IMR-90 (cell line): ENCODE results near the gene NEURL1. TPM values are rescaled to one million over a fixed set of nuclear protein-coding genes. Genes with fewer than 3 reads are reported as not detected.

Experiments
- ATAC-seq: fragments of 200-7000 bp; cut with Tn5 transposase; 2 replicates; pipeline ENCODE4 v1.9.1; 2020; ENCODE audit warnings: low read depth, mild to moderate bottlenecking, moderate library complexity
- BruUV-seq: library from RNA; stranded (reverse); fragments of 400-500 nt; replicated peaks from 2 replicates; lab custom pipeline; 2021; lab: Mats Ljungman, UMichigan
- CTCF ChIA-PET: fragments of 300-600 bp; formaldehyde crosslinking; extraction: SDS; loops from one replicate; lab custom pipeline; 2021; ENCODE audit warnings: antibody characterized with exemption; lab: Yijun Ruan, JAX
- POLR2A ChIA-PET: fragments of 300-600 bp; sonication (Branson Sonifier 250); formaldehyde crosslinking; loops from one replicate; lab custom pipeline; 2022; ENCODE audit warnings: antibody characterized with exemption; ENCODE audit not compliant: unreplicated experiment; lab: Charles Lee
- DNase-seq: peaks from one replicate; pipeline ENCODE4 v3.0.0; 2013
- H2AFZ ChIP-seq: replicated peaks from 2 replicates; pipeline ENCODE3; 2013; ENCODE audit warnings: low read length, mild to moderate bottlenecking; ENCODE audit not compliant: poor library complexity
- H2AK5ac ChIP-seq: 2 replicates; pipeline ENCODE4 v1.6.1; 2013; ENCODE audit warnings: low read depth, low read length, inconsistent platforms
- H2AK9ac ChIP-seq: replicated peaks from 2 replicates; pipeline ENCODE3; 2013; ENCODE audit warnings: mild to moderate bottlenecking, low read depth, low read length, moderate library complexity; ENCODE audit not compliant: poor library complexity
- H2BK120ac ChIP-seq: 2 replicates; pipeline ENCODE4 v1.6.1; 2013; ENCODE audit warnings: low read depth, low read length, inconsistent platforms
- H2BK15ac ChIP-seq: 3 replicates; pipeline ENCODE4 v1.6.1; 2013; ENCODE audit warnings: low read depth, low read length, inconsistent platforms
- H2BK20ac ChIP-seq: 2 replicates; pipeline ENCODE4 v1.6.1; 2013; ENCODE audit warnings: low read depth, mild to moderate bottlenecking, inconsistent platforms, low read length, moderate library complexity
- H2BK5ac ChIP-seq: 2 replicates; pipeline ENCODE4 v1.6.1; 2013; ENCODE audit warnings: mild to moderate bottlenecking, low read depth, low read length, inconsistent platforms; ENCODE audit not compliant: poor library complexity, severe bottlenecking
- H3K14ac ChIP-seq: replicated peaks from 2 replicates; pipeline ENCODE4 v1.6.1; 2013; ENCODE audit warnings: low read depth, low read length, inconsistent platforms
- H3K18ac ChIP-seq: 2 replicates; pipeline ENCODE4 v1.6.1; 2013; ENCODE audit warnings: low read depth, low read length, control low read depth
- H3K23ac ChIP-seq: 2 replicates; pipeline ENCODE4 v1.6.1; 2013; ENCODE audit warnings: low read depth, low read length, inconsistent platforms
- H3K27ac ChIP-seq: 2 replicates; pipeline ENCODE4 v1.5.1; 2013; ENCODE audit warnings: mild to moderate bottlenecking, control low read depth, low read length; ENCODE audit not compliant: insufficient read depth
- H3K27me3 ChIP-seq: 2 replicates; pipeline ENCODE4 v1.6.1; 2013; ENCODE audit warnings: low read length; ENCODE audit not compliant: control insufficient read depth, insufficient read depth
- H3K36me3 ChIP-seq: 2 replicates; pipeline ENCODE4 v1.6.1; 2013; ENCODE audit warnings: low read length, mixed read lengths; ENCODE audit not compliant: control insufficient read depth, insufficient read depth
- H3K4ac ChIP-seq: 2 replicates; pipeline ENCODE4 v1.6.1; 2013; ENCODE audit warnings: low read depth, low read length, inconsistent platforms
- H3K4me1 ChIP-seq: 2 replicates; pipeline ENCODE4 v1.6.1; 2013; ENCODE audit warnings: low read length, mixed read lengths; ENCODE audit not compliant: control insufficient read depth, insufficient read depth
- H3K4me2 ChIP-seq: 2 replicates; pipeline ENCODE4 v1.6.1; 2013; ENCODE audit warnings: low read depth, mild to moderate bottlenecking, control low read depth, low read length, moderate library complexity
- H3K4me3 ChIP-seq: 2 replicates; pipeline ENCODE4 v1.5.1; 2013; ENCODE audit warnings: low read depth, mild to moderate bottlenecking, control low read depth, low read length, moderate library complexity; ENCODE audit not compliant: insufficient read depth
- H3K56ac ChIP-seq: 2 replicates; pipeline ENCODE4 v1.6.1; 2013; ENCODE audit warnings: low read length, inconsistent platforms; ENCODE audit not compliant: insufficient read depth; ENCODE audit errors: extremely low read depth
- H3K79me1 ChIP-seq, 2 experiments: 2 replicates each; pipeline ENCODE4 v1.6.1; 2013; ENCODE audit warnings: low read length in 2 of 2, inconsistent platforms in 1 of 2, low read depth in 1 of 2
- H3K9ac ChIP-seq: 2 replicates; pipeline ENCODE4 v1.6.1; 2013; ENCODE audit warnings: low read depth, low read length, control low read depth
- H3K9me1 ChIP-seq: 2 replicates; pipeline ENCODE4 v1.6.1; 2013; ENCODE audit warnings: low read length, inconsistent platforms; ENCODE audit not compliant: insufficient read depth
- H3K9me3 ChIP-seq: 2 replicates; pipeline ENCODE4 v1.6.1; 2013; ENCODE audit warnings: low read length; ENCODE audit not compliant: control insufficient read depth, insufficient read depth
- H4K20me1 ChIP-seq: 2 replicates; pipeline ENCODE4 v1.6.1; 2013; ENCODE audit warnings: low read length, inconsistent platforms; ENCODE audit not compliant: insufficient read depth
- H4K5ac ChIP-seq: 2 replicates; pipeline ENCODE4 v1.6.1; 2013; ENCODE audit warnings: mild to moderate bottlenecking, low read depth, low read length, control low read depth
- H4K8ac ChIP-seq, 2 experiments: 2 replicates each; pipeline ENCODE4 v1.6.1; 2013; ENCODE audit warnings: low read depth in 2 of 2, low read length in 2 of 2, control low read depth in 1 of 2, inconsistent platforms in 1 of 2
- H4K91ac ChIP-seq: 2 replicates; pipeline ENCODE4 v1.6.1; 2013; ENCODE audit warnings: low read depth, low read length, inconsistent platforms; ENCODE audit not compliant: insufficient read depth
- BHLHE40 ChIP-seq: fragments of 150-350 bp; IDR thresholded peaks from 2 replicates; pipeline ENCODE4 v1.6.1; 2016; ENCODE audit warnings: mild to moderate bottlenecking, low read depth, low read length
- CHD1 ChIP-seq: IDR thresholded peaks from 2 replicates; pipeline ENCODE4 v1.6.1; 2012; ENCODE audit warnings: low read depth, low read length, improper control_type of control experiment
- FOS ChIP-seq: fragments of 150-350 bp; IDR thresholded peaks from 2 replicates; pipeline ENCODE4 v1.6.1; 2016; ENCODE audit warnings: low read depth, low read length
- MAFK ChIP-seq: IDR thresholded peaks from 2 replicates; pipeline ENCODE4 v1.6.1; 2012; ENCODE audit warnings: low read depth, low read length, improper control_type of control experiment
- MAZ ChIP-seq: IDR thresholded peaks from 2 replicates; pipeline ENCODE4 v1.6.1; 2012; ENCODE audit warnings: low read depth, mild to moderate bottlenecking, low read length, improper control_type of control experiment, moderate library complexity, borderline replicate concordance
- MXI1 ChIP-seq: IDR thresholded peaks from 2 replicates; pipeline ENCODE4 v1.6.1; 2012; ENCODE audit warnings: low read depth, mild to moderate bottlenecking, low read length, moderate library complexity, borderline replicate concordance
- NFE2L2 ChIP-seq: fragments of 150-350 bp; IDR thresholded peaks from 2 replicates; pipeline ENCODE4 v1.6.1; 2016; ENCODE audit warnings: low read depth, mild to moderate bottlenecking, low read length
- RAD21 ChIP-seq: IDR thresholded peaks from 2 replicates; pipeline ENCODE4 v1.6.1; 2012; ENCODE audit warnings: low read length, improper control_type of control experiment
- RCOR1 ChIP-seq: IDR thresholded peaks from 2 replicates; pipeline ENCODE4 v1.6.1; 2012; ENCODE audit warnings: mild to moderate bottlenecking, low read length, improper control_type of control experiment; ENCODE audit not compliant: insufficient replicate concordance
- RFX5 ChIP-seq: IDR thresholded peaks from 2 replicates; pipeline ENCODE4 v1.8.0; 2012; ENCODE audit warnings: low read depth, mild to moderate bottlenecking, low read length, moderate library complexity
- whole genome bisulfite sequencing, 2 experiments: methylation state at CpG; one replicate each; pipeline versions ENCODE4 v1.1.5 to v1.1.7; 2013; ENCODE audit warnings: missing lambda C conversion rate in 2 of 2; ENCODE audit not compliant: insufficient read length in 1 of 2; ENCODE audit errors: extremely low coverage in 2 of 2; 5-methylcytosine and 5-hydroxymethylcytosine counted together
- dilution Hi-C: fragments of 300-500 bp; cut with HindIII; formaldehyde crosslinking; loops from one replicate; pipeline ENCODE4 v1.14.3; 2018; ENCODE audit warnings: low sequenced_read_pairs; ENCODE audit not compliant: unreplicated experiment
- in situ Hi-C: fragments of 300-500 bp; cut with MboI; formaldehyde crosslinking; loops from 3 replicates; pipeline ENCODE4 v1.14.3; 2019; ENCODE audit warnings: low sequenced_read_pairs, inconsistent platforms, mixed read lengths
- intact Hi-C: fragments of 100-400 bp; cut with micrococcal nuclease; formaldehyde crosslinking; loops from 2 replicates; pipeline ENCODE4 v1.10.0; 2022
- polyA plus RNA-seq, 3 experiments: library from polyadenylated mRNA; depleted of rRNA; stranded (reverse); fragments of >200 nt; gene quantifications; 2 replicates each; pipeline ENCODE4 v1.2.3, GENCODE V29; 2012; ENCODE audit warnings: low replicate concordance in 1 of 3
- total RNA-seq: library from RNA; depleted of rRNA; stranded (reverse); fragments of >200 nt; gene quantifications from 2 replicates; pipeline ENCODE4 v1.2.3, GENCODE V29; 2012
- TF ChIP-seq, protein P1 (sequence below): fragments of 150-350 bp; IDR thresholded peaks from 2 replicates; pipeline ENCODE4 v1.6.1; 2016; ENCODE audit warnings: low read depth, mild to moderate bottlenecking, low read length, moderate library complexity, borderline replicate concordance
- TF ChIP-seq, protein P2 (sequence below): fragments of 150-350 bp; IDR thresholded peaks from 2 replicates; pipeline ENCODE4 v1.6.1; 2017; ENCODE audit warnings: mild to moderate bottlenecking, antibody characterized with exemption, low read length, low read depth

Gene NEURL1
- total and polyA plus RNA-seq, 2 of the 4 experiments (the other 2 are of a cell fraction) = 0.36 to 0.82 TPM

DNA sequence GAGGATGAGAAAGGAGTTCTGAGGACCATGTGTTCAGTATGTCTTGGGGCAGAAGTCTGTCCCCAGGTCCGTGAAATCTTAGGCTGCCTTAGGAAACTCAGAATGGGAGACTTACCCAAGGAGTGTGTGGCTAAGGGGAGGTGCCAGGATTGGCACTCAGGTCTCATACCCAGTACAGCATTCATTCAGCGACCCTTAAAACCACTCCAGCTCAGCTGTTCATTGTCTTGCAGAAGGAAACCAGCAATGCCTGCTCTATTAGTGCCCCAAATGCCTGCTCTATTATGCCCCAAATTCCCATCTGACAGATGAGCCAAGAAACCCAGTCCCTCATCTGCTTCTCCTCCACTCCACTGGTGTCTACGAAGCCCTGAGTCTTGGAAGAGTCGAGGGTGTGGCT, 147.8 kb downstream of the NEURL1 start:
- no peak for TF ChIP-seq RFX5
- TF ChIP-seq, protein P1, sequence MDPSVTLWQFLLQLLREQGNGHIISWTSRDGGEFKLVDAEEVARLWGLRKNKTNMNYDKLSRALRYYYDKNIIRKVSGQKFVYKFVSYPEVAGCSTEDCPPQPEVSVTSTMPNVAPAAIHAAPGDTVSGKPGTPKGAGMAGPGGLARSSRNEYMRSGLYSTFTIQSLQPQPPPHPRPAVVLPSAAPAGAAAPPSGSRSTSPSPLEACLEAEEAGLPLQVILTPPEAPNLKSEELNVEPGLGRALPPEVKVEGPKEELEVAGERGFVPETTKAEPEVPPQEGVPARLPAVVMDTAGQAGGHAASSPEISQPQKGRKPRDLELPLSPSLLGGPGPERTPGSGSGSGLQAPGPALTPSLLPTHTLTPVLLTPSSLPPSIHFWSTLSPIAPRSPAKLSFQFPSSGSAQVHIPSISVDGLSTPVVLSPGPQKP = no peak
- TF ChIP-seq CHD1 = no peak
- no peak for TF ChIP-seq RCOR1
- no peak for TF ChIP-seq BHLHE40
- TF ChIP-seq MXI1 = no peak
- no peak for TF ChIP-seq RAD21
- TF ChIP-seq, protein P2, sequence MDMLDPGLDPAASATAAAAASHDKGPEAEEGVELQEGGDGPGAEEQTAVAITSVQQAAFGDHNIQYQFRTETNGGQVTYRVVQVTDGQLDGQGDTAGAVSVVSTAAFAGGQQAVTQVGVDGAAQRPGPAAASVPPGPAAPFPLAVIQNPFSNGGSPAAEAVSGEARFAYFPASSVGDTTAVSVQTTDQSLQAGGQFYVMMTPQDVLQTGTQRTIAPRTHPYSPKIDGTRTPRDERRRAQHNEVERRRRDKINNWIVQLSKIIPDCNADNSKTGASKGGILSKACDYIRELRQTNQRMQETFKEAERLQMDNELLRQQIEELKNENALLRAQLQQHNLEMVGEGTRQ = no peak
- no peak for TF ChIP-seq MAFK
- TF ChIP-seq NFE2L2 = no peak
- no peak for TF ChIP-seq MAZ
- TF ChIP-seq FOS = no peak
- Histone ChIP-seq H3K23ac (no peak overlapping the region), H3K4me3 (no peak overlapping the region), H2AK9ac (peak overlapping the region; percentile 35), H3K36me3 (peaks cover 15% of the 10 kb centered on the region), H3K4me2 (no peak overlapping the region), H3K56ac (no peak overlapping the region), H3K18ac (no peak overlapping the region), H4K91ac (no peak overlapping the region), H3K79me1 (peaks cover 58 to 92% of the 10 kb centered on the region in 2 experiments), H2AK5ac (peak overlapping the region; percentile 31), H3K14ac (no peak overlapping the region), H3K27ac (no peak overlapping the region), H3K4me1 (peaks cover 37% of the 10 kb centered on the region), H3K9me1 (peaks cover 64% of the 10 kb centered on the region), H4K20me1 (peaks cover 61% of the 10 kb centered on the region), H2BK120ac (no peak overlapping the region), H2BK15ac (no peak overlapping the region), H2AFZ (no peak overlapping the region), H3K9me3 (no peaks in the 10 kb centered on the region), H3K9ac (no peak overlapping the region), H3K27me3 (no peaks in the 10 kb centered on the region), H4K8ac (no peak overlapping the region), H3K4ac (no peak overlapping the region), H4K5ac (no peak overlapping the region), H2BK5ac (no peak overlapping the region), H2BK20ac (no peak overlapping the region)
- in situ Hi-C loops (no loop called here), intact Hi-C loops (no loop called here), dilution Hi-C loops (no loop called here)
- ATAC-seq = no peak
- no TSS peak for BruUV-seq
- POLR2A ChIA-PET = no interaction called here
- no peak for DNase-seq
- WGBS, 2 experiments = no CpG with 5 or more reads among the region's 4 CpGs
- CTCF ChIA-PET = no interaction called here
